IPS-NIHi7 (cell line): ENCODE results near the gene WDR47.
A peak's percentile ranks its signal among the peaks of the same experiment; 100 is the strongest.

Source experiments
- DNase-seq: peaks from one replicate; pipeline ENCODE4 v3.0.0; 2012; ENCODE audit warnings: mixed read lengths; ENCODE audit errors: extremely low spot score

WDR47 gene

DNA sequence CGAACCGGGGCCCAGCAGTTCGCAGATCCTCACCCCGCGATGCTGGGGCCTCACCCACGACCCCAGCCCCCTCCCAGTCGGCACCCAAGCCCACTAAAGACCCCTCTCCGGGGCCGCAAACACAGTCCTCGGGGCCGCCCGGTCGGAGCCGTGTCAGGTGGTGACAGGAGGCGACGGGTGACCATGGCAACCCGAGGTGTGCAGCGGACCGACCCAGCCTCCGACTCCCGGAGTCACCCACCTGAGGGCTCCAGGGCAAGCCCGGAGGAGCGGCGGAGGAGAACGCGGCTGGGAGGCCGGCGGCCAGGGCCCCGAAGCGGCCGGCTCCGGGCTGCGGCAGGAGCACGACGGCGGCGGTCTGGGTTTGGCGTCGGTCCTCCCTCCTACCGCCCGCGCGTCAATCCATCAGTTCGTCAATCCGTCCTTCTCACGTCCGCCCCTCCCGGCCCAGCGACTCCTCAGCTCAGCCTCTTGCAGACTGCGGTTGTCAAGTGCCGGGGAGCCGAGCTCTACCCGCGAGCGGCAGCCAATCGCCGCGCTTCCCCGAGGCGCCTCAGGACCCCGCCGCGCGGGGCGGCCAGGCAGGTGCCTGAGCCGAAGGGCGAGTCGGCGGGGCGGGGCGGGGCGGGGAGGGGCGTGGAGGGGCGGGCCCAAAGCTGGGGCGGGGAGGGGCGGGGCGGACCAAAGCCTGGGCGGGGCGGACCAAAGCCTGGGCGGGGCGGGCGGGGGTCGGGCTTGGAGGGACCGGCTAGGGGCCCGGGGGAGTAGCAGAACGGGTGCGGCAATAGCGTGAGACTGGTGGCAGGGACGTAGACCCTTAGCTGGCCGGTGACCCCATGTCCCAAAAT, at the start of gene WDR47:
Gene WDR47, minus strand, starts transcription at position 482 of the 848 bp plus-strand sequence. CDS start 18,590 bp downstream, outside the sequence.
- peak; percentile 100 for DNase-seq

DNA sequence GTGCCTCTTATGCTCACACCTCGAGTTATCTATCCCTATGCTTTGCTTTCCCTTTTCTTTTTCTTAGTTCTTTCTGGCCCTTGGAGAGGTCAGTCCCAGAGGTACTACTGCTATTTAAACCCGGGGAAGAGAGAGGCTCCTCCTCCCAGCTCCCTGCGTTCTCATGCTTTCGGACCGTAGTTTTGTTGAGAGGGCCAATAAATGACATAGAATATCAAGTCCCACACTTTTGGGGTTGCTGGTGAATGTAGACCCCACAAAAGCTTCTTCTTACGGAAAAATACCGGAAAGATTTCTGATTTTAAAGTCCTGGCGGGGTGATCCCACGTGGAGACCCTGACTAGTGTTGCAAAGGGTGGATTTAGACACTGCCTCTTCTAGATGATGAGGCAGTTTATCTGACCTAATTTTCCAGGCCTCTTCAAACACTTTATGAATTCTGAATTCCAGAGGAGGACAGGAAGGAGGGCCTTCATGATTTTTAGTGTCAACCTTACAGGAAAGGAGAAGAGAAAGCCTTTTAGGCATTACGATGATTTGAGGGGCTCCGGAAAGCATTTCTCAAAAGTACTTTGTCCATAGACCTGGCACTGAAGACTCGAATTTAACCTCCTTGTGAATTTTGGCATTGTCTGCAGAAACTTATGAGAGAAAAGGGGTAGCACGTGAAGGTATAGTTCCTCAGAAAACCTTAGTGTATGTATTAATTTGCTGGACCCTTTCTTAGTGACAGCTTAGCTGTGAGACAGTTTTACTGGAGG, 49.4 kb upstream of the WDR47 start:
- DNase-seq: no peak

DNA sequence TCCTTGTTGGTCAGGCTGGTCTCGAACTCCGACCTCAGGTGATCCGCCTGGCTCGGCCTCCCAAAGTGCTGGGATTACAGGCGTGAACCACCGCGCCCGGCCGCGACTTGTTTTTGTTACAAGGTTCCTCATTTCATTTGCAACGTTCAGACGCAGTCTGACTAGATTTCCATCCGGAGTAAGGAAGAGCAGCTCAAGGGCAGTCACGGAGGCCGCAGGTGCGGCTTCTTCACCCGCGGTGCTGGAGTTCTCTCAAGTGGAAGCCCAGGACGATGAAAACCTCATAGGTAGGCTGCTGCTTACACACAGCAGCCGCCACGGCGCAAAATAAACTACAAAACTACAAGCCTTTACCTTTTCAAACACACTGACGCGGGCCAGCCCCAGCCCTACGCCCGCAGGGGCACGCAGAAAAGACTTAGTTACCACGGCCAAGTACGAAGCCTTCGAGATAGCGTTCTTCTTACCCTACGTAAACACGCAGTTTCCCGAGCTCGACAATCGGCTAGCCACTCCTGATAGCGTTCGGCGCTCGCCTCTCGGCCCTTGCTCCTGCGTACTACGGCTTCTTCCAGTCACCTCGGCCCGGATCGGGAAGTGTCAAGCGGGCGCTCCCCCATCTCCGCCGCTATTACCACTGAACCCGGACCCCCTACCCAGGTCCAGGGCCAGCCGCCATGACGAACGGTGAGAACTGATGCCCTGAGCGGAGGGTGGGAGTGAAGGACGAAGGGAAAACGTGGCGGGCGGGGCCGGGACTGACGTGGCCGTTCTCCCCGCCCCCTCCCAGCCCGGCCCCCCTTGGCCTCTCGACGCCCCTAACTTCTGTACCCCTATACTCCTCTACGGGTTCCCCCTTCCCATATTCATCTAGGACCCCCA, 48.5 kb upstream of the WDR47 start, which contains the start of gene TMEM167B:
Gene TMEM167B, plus strand, starts transcription at position 569 of the 882 bp plus-strand sequence. Its CDS starts 109 bp downstream, at position 678.
- DNase-seq: peak; percentile 80

DNA sequence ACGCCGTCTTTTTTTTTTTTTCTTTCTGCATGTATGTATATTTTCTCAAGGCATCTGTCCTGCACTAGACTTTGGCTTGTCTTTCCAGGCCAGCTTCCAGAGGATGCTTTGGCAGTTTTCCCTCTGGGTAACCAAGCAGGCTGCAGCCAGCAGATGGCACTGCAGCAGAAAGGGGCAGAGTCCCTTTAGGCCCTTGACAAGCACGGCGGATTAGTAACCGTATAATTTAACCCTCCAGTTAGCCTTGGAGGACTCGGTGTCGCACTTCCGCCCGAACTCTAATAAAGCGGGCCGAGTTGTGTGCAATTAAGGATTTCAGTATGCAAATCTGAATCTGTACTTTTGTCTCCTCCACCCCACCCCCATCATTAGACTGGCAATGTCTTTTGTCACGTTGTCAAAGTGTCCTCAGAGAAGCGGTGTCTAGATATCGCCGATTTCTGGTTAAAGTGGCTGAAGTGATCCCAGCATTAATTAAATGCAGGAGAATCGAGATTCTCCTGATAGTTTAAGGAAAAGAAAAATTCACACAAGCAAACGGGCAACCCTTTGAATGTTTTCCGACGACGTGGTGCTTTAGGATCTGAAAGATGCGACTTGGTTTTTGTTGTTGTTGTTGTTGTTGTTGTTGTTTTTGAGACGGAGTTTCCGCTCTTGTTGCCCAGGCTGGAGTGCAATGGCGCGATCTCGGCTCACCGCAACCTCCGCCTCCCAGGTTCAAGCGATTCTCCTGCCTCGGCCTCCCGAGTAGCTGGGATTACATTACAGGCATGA, 47.5 kb upstream of the WDR47 start:
- peak; percentile 73 for DNase-seq

DNA sequence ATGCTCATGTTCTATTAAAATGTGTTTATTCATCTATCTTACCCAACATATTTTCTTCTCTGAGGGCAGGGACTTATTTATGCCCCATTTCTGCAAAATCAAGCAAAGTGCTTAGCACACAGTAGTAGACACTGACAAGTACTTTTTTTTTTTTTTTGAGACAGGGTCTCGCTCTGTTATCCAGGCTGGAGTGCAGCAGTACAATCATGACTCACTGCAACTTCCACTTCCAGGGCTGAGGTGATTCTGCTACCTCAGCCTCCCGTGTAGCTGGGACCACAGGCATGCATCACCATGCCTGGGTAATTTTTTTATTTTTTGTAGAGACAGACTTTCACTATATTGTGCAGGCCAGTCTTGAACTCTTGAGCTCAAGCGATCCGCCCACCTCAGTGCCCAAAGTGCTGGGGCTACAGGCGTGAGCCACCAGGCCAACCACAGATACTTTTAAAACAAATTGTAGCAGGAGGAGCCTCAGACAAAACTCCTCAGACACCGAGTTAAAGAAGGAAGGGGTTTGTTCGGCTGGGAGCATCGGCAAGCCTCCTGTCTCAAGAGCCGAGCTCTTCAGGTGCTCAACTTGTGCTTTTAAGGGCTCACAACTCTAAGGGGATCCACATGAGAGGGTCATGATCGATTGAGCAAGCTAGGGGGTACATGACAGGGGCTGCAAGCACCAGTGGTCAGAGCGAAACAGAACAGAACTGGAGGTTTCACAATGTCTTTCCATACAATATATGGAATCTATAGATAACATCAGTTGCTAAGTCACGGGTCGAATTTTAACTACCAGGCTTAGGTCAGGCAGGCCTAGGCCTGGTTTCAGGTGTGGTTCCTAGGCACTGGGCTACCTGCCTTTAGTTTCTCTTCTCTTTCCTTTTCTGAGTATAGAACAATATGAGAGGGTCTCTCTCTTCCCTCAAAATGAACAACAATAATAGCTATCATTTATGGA, 42.9 kb upstream of the WDR47 start:
- DNase-seq: no peak

DNA sequence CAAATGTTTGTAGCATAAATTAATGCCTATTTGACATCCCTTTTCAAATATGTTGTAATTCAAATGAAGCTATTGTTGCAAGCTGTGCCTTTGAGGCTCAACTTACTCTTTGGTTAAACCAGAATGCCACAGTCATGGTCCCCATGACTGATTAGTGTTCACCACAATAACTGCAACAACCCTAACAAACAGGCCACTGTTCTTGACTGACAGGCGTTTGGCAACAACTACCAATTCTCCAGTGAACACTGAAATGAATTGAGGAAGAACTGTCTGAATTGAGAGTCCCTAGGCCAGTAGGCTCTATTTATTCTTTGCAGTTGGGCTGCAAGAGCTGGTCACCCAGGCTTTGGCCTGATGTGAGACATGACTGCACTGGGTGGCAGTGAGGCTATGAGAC, 42.0 kb upstream of the WDR47 start:
- DNase-seq: no peak

DNA sequence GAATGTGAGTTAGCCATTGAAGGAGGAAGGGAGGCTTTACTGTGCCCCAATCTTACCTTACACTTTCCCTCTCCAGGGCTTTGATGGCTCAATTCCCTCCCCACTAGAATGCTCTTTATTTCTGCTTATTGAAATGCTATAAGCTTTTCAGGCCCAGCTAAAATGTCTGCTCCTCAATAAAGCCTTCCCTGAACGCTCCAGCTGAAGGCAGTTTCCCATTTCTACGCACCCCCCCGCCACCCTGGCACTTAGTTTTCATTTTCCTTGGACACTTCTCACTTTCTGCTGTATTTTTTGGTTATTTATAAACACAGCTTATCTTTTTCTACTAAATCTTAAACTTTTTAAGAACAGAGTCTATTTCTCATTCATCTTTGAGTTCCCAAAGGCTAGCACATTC, 41.6 kb upstream of the WDR47 start:
- DNase-seq: no peak

DNA sequence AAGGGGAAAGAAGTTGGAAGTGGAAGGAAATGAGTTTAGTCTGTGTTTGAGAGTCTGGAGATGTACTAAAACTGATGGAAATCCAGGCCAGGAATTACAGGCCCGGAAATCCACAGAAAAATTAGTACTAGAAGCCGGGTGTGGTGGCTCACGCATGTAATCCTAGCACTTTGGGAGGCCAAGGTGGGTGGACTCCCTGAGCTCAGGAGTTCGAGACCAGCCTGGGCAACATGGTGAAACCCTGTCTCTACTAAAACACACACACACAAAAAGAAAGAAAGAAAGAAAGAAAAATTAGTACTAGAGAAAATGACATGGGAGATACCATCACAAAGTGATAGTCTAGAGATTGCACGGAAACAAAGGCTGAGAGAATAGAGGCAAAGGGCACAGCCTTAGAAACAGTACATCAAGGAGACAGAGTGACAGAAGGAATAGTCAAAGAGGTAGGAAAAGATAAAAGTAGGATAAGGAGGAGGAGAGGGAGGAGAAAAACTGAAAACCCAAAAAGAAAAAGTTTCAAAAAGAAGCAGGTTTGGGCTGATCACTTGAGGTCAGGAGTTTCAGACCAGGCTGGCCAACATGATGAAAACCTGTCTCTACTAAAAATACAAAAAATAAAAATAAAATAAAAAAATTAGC, 38.7 kb upstream of the WDR47 start:
- no peak for DNase-seq

DNA sequence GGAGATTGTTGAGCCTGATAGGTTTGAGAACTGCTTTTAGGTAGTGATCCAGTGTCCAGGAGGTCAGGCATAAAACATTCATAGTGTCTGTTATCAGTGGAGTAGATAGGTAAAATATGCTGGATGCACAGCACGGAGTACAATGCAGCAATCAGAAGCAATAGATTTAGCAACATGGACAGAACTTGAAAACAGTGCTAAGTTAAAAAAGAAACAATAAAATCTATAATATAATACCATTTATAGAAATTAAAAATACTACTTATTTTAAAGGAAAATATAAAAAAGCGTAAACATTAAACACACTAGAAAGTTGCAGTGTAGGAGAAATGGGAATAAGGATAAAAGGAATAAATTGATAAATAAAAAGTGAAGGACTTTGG, 37.3 kb upstream of the WDR47 start:
- no peak for DNase-seq

DNA sequence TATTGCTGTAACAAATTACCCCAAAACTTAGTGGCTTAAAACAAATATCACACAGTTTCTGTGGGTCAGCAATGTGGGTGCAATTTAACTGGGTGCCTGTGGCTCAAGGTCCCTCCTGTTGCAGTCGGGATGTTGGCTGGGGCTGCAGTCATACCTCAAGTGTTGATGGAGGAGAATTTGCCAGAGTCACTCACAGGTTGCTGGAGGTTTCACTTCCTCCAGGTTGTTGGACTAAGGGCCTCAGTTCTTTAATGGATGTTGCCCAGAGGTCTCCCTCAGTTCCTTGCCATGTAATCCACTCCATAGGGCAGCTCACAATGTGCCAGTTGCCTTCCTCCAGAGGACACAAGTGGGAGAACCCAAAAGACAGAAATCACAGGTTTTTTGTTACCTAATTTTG, 36.4 kb upstream of the WDR47 start:
- DNase-seq: no peak

DNA sequence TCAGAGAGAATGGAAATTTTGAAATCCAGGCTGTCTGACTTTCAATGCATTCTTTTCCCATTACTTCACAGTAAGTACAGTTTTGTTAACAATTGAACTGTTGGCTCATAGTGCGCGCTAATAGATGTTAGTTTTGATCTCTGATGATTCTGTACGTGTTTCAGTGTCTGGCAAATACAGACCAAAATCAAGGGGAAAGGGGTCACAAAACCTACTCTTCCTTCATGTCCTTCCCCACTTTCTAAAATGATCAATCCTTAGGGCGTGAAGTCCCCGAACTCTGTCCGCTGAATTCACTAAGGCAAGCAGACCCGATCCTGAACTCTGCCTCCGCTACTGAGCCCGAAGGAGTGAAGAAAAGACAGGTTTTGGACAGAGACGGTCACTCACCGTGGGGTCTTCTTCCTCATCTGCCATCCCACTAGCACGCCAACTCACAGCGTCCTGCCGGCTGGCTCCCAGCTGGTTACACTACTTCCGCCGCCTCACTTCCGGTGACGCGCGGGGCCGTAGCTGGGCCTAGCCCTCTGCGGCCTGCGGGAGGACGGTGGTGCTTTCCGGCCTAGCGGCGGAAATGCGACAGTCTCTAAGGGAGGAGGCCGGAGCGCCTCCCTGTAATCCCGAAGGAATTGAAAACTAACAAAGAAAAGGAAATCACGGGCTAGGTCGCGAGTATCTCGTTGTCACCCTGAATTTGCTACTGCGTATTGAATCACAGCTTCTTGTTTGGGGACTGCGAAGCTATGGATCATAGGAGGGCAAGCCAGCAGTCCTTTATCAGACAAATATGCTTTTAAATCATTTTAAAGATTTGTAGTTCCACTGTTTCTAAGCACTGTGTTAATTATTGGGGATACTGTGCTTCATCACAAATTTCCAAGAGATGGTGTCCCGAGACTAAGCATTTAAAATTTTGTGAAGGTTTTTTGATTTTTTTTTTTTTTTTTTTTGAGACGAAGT, 33.9 kb upstream of the WDR47 start, which contains the start of gene TAF13:
Gene TAF13, minus strand, starts transcription at position 473 of the 960 bp plus-strand sequence. Its CDS starts 56 bp downstream, at position 417.
- peak; percentile 97 for DNase-seq

DNA sequence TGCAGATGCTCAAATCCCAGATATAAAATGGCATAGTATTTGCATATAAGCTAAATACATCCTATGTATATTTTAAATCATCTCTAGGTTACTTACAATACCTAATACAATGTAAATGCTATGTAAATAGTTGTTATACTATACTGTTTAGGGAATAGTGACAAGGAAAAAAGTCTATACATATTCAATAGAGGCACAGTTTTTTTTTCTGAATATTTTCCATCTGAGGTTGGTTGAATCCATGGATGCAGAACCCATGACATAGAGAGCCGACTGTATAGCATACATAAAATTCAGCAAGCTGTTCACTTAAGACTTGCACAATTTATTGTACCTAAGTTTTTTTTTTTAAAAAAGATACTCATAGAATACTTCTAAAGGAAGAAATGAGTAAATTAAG, 27.4 kb upstream of the WDR47 start:
- DNase-seq: no peak

DNA sequence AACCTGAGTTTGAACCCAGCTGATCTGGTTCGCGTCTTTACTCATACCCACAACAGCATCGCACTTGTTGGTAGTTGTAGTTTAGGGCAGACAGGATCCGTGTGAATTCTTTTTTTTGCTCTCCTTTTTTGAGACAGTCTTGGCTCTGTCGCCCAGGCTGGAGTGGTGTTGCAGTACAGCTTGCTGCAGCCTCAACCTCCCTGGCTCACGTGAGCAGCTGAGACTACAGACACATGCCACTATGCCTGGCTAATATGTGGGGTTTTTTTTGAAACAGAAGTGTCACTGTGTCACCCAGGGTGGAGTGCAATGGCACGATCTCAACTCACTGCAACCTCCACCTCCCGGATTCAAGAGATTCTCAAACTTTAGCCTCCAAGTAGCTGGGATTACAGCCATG, 26.0 kb upstream of the WDR47 start:
- DNase-seq: no peak

DNA sequence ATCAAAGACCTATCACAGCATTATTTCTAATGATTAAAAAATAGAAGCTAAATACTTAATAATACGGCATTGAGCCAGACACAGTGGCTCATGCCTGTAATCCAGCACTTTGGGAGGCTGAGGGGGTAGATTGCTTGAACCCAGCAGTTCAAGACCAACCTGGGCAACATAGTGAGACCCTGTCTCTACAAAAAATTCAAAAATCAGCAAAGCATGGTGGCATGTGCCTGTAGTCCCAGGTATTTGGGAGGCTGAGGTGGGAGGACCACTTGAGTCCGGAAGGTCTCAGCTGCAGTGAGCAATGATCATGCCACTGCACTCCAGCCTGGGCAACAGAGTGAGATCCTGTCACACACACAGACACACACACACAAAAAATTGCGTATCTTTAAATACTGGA, 23.2 kb upstream of the WDR47 start:
- no peak for DNase-seq

DNA sequence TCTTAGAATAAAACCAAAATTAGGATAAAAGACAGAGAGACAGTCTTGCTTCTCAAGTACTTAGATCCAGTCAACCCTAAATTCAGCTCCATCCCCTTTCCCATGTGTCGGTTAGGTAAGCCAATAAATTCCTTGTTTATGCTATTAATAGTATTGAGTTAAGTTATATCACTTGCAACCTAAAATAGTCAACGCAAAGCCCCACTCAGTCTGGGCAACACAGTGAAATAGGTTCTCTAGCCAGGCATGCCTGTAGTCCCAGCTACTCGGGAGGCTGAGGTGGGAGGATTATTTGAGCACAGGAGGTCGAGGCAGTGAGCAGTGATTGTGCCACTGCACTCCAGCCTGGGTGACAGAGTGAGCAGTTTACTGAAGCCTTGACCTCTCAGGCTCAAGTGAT, 19.3 kb upstream of the WDR47 start:
- no peak for DNase-seq

DNA sequence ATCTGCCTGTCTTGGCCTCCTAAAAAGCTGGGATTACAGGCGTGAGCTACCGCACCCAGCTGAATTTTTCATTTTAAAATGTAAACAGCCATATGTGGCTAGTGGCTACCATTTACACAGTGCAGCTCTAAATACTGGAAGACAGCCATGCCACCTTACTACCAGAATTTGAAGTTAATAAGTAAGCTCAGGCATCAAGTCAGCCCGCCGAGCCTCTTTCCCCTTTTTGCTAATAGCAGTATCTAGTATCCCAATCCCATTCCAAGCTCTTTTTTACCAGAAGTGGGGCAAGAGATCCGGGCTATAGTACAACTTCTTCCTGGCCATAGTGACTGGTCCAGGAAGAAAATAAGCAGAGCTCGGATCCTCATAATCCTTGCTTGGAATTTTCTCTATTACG, 18.8 kb upstream of the WDR47 start:
- DNase-seq: no peak

DNA sequence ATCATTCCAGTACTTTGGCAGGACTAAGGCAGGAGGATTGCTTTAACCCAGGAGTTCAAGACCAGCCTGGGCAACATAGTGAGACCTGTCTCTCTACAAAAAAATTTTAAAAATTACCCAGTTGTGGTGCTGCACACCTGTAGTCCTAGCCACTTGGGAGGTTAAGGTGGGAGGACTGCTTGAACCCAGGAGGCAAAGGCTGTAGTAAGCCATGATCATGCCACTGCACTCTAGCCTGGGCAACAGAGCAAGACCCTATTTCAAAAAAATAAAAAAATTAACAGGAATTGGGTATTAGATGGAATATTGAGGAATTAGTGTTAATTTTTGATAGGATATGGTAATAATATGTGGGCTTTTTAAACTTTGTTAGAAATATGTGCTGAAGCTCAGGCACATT, 17.1 kb upstream of the WDR47 start:
- DNase-seq: no peak

DNA sequence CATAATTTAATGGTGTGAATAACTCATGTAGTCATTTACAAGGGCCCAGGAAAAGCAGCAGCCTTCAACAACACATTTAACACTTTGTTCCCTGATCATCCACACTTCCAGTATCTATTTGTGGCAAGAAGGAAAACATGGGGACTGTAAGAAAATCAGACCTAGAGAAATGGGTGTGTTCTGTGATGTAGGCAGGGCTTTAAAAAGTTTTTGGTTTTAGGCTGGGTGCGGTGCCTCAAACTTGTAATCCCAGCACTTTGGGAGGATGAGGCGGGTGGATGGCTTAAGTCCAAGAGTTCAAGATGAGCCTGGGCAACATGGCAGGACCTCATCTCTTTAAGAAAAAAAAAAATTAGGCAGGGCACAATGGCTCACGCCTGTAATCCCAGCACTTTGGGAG, 14.2 kb upstream of the WDR47 start:
- DNase-seq: no peak
